ENCODE measurements around the gene SLC4A5.

DNA sequence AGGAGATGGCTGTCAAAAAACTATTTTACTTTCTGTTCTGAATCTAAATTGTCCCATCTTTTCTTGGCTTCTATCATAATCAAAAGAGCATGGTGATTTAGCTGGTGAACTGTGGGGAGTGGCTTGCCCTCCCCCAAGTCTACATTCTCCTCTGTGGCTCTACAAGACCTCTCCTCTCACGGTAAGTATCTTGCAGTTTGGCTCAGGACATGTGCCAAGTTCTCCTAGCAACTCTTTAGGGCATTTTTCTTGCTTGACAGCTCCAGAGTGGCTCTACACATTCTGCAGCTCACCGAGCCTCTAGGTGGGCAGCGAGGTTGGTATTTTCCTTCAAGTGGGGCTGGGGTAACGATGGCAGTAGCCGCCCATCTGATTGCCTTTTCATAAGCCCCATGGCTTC, 29.1 kb downstream of the SLC4A5 start:
- TF ChIP-seq CTCF (IDR thresholded peaks at IDR 0.05) (no peak), POLR2A (IDR thresholded peaks at IDR 0.05) (no peak)

Data from heart left ventricle (tissue), 13 donors.